Hematopoietic multipotent progenitor cell treated with erythropoietin and hydrocortisone succinate and interleukin-3 and kit ligand, for 6 days (in vitro differentiated cells): ENCODE results near the gene CCDC97.

Source experiments
- DNase-seq: peaks from one replicate; pipeline ENCODE4 v3.0.0-alpha.2; 2015

The CCDC97 gene

GRCh38 chr19:41298348-41298964, 11.5 kb upstream of the CCDC97 start:
- DNase-seq: peak; percentile 25

- no peak for DNase-seq
Observed at GRCh38 chr19:41299046-41299754, 10.8 kb upstream of the CCDC97 start.

- DNase-seq: peak; percentile 45
Observed at GRCh38 chr19:41299755-41300089, 10.2 kb upstream of the CCDC97 start.

- no peak for DNase-seq
Observed at GRCh38 chr19:41300555-41300954, 9.4 kb upstream of the CCDC97 start.

- no peak for DNase-seq
Observed at GRCh38 chr19:41302624-41303351, 7.2 kb upstream of the CCDC97 start.

- DNase-seq: no peak
Observed at GRCh38 chr19:41303954-41304353, 6.0 kb upstream of the CCDC97 start.

GRCh38 chr19:41304706-41305483, 5.1 kb upstream of the CCDC97 start:
- DNase-seq: no peak

- DNase-seq: no peak
Observed at GRCh38 chr19:41305927-41306793, 3.8 kb upstream of the CCDC97 start.

GRCh38 chr19:41307090-41307875, 2.7 kb upstream of the CCDC97 start:
- peak; percentile 31 for DNase-seq

- DNase-seq: no peak
Observed at GRCh38 chr19:41307954-41308449, 2.0 kb upstream of the CCDC97 start.

GRCh38 chr19:41308450-41309179, 1.4 kb upstream of the CCDC97 start:
- DNase-seq: peak; percentile 89

GRCh38 chr19:41309180-41310032, 566 bp upstream of the CCDC97 start:
- peak; percentile 47 for DNase-seq

- no peak for DNase-seq
Observed at GRCh38 chr19:41311072-41311471, 1.1 kb downstream of the CCDC97 start.

GRCh38 chr19:41311613-41312012, 1.6 kb downstream of the CCDC97 start:
- DNase-seq: no peak

GRCh38 chr19:41316306-41316920, 6.4 kb downstream of the CCDC97 start:
- no peak for DNase-seq

- no peak for DNase-seq
Observed at GRCh38 chr19:41318696-41319499, 8.9 kb downstream of the CCDC97 start.

- no peak for DNase-seq
Observed at GRCh38 chr19:41319500-41320184, 9.7 kb downstream of the CCDC97 start.

GRCh38 chr19:41320185-41320518, 10.2 kb downstream of the CCDC97 start:
- DNase-seq: no peak
